ENCODE measurements around the gene CLDN22.
"Not testable (repeated sequence)": the region's sequence is repeated elsewhere in the genome, so short reads cannot be mapped to it uniquely, and the experiment has no call there.

CLDN22 gene

DNA sequence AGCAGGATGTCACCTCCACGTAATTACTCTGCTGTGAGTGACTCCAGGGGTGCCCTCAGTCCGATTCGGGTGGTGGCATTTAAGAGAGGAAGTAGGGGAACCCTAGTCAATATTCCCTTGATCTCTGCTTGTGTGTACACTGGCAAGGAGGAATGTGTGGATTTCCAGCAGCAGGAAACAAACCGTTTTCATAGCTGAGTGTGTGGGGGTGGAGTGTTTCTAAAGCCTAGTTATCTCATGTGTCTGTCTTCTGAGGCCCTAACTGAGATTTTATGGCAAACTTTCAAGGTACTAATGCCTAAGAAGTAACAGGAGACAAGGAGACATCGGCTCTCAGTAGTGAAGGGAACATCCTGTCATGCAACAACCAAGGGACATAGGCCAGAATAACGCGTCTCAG lies 8.8 kb upstream of the CLDN22 start:
- no peak overlapping the region for H3K4me3 ChIP-seq (replicated peaks; ENCODE audit: insufficient read depth, low read length)
- no peak overlapping the region for H3K27ac ChIP-seq (replicated peaks)
- DNase-seq (ENCODE audit: low read depth in 1 of 2, low spot score in 1 of 2), result no peak
- no peaks in the 10 kb centered on the region for H3K27me3 ChIP-seq (ENCODE audit: insufficient read depth, poor library complexity, severe bottlenecking)
- TF ChIP-seq CTCF (IDR thresholded peaks at IDR 0.05; ENCODE audit: insufficient read depth, low read length), result no peak
- no peak for TF ChIP-seq GABPA (IDR thresholded peaks at IDR 0.05; ENCODE audit: low read depth)
- TF ChIP-seq SPI1 (IDR thresholded peaks at IDR 0.05; ENCODE audit: borderline replicate concordance, low read depth), result no peak

- TF ChIP-seq GABPA (IDR thresholded peaks at IDR 0.05; ENCODE audit: low read depth) (no peak), CTCF (IDR thresholded peaks at IDR 0.05; ENCODE audit: insufficient read depth, low read length) (no peak), POLR2AphosphoS5 (IDR thresholded peaks at IDR 0.05; ENCODE audit: low read depth) (no peak), SPI1 (IDR thresholded peaks at IDR 0.05; ENCODE audit: borderline replicate concordance, low read depth) (no peak), REST (IDR thresholded peaks at IDR 0.05; ENCODE audit: insufficient replicate concordance, low read depth) (no peak)
- H3K27me3 ChIP-seq (ENCODE audit: insufficient read depth, poor library complexity, severe bottlenecking), result no peaks in the 10 kb centered on the region
- no peak for DNase-seq (ENCODE audit: low read depth in 1 of 2, low spot score in 1 of 2)
- H3K27ac ChIP-seq (replicated peaks), result no peak overlapping the region
- no peak overlapping the region for H3K4me3 ChIP-seq (replicated peaks; ENCODE audit: insufficient read depth, low read length)
Measured at GRCh38 chr4:183327827-183328226, 7.8 kb upstream of the CLDN22 start.

GRCh38 chr4:183326853-183327252 lies 6.8 kb upstream of the CLDN22 start:
- H3K27ac ChIP-seq (replicated peaks), result no peak overlapping the region
- no peaks in the 10 kb centered on the region for H3K27me3 ChIP-seq (ENCODE audit: insufficient read depth, poor library complexity, severe bottlenecking)
- DNase-seq (ENCODE audit: low read depth in 1 of 2, low spot score in 1 of 2), result no peak
- no peak for TF ChIP-seq GABPA (IDR thresholded peaks at IDR 0.05; ENCODE audit: low read depth)
- no peak for TF ChIP-seq REST (IDR thresholded peaks at IDR 0.05; ENCODE audit: insufficient replicate concordance, low read depth)
- no peak for TF ChIP-seq SPI1 (IDR thresholded peaks at IDR 0.05; ENCODE audit: borderline replicate concordance, low read depth)
- no peak for TF ChIP-seq CTCF (IDR thresholded peaks at IDR 0.05; ENCODE audit: insufficient read depth, low read length)
- no peak for TF ChIP-seq POLR2AphosphoS5 (IDR thresholded peaks at IDR 0.05; ENCODE audit: low read depth)
- H3K4me3 ChIP-seq (replicated peaks; ENCODE audit: insufficient read depth, low read length), result no peak overlapping the region

GRCh38 chr4:183326387-183326786 lies 6.3 kb upstream of the CLDN22 start:
- not testable (repeated sequence) for H3K4me3 ChIP-seq (replicated peaks; ENCODE audit: insufficient read depth, low read length); DNase-seq (ENCODE audit: low read depth in 1 of 2, low spot score in 1 of 2); H3K27me3 ChIP-seq (ENCODE audit: insufficient read depth, poor library complexity, severe bottlenecking); H3K27ac ChIP-seq (replicated peaks)

All from HL-60 (cell line).